Small intestine (tissue), 7 donors: ENCODE measurements around the gene OSBP2. TPM values are rescaled to one million over a fixed set of nuclear protein-coding genes. Genes with fewer than 3 reads are reported as not detected.

Source experiments
- DNase-seq, 2 donors: peaks; one replicate each; pipeline versions ENCODE4 v3.0.0 to v3.0.0-alpha.2; 2013
- FAIRE-seq: peaks from 2 replicates; lab custom pipeline; 2012; peaks lifted over from hg19 to GRCh38; lab: Jason Lieb, UNC
- H3K27ac ChIP-seq, 3 donors: one replicate each; pipeline ENCODE4 v1.5.1; 2013; ENCODE audit warnings: low read length in 2 of 3, mild to moderate bottlenecking in 2 of 3, control low read depth in 1 of 3, inconsistent platforms in 1 of 3, low read depth in 1 of 3, moderate library complexity in 1 of 3
- H3K27me3 ChIP-seq, 3 donors: one replicate each; pipeline ENCODE4 v1.6.1; 2013; ENCODE audit warnings: low read length in 3 of 3, inconsistent platforms in 1 of 3; ENCODE audit not compliant: control insufficient read depth in 3 of 3, insufficient read depth in 3 of 3
- H3K36me3 ChIP-seq, 3 donors: one replicate each; pipeline ENCODE4 v1.6.1; 2013; ENCODE audit warnings: low read length in 3 of 3, inconsistent platforms in 1 of 3, low read depth in 1 of 3, mild to moderate bottlenecking in 1 of 3, moderate library complexity in 1 of 3; ENCODE audit not compliant: control insufficient read depth in 3 of 3, insufficient read depth in 2 of 3
- H3K4me1 ChIP-seq, 3 donors: one replicate each; pipeline ENCODE4 v1.6.1; 2013; ENCODE audit warnings: low read length in 2 of 3, inconsistent platforms in 1 of 3, low read depth in 1 of 3, mild to moderate bottlenecking in 1 of 3, moderate library complexity in 1 of 3; ENCODE audit not compliant: control insufficient read depth in 3 of 3, insufficient read depth in 2 of 3
- H3K4me3 ChIP-seq, 3 donors: one replicate each; pipeline ENCODE4 v1.5.1; 2013; ENCODE audit warnings: low read length in 3 of 3, control low read depth in 1 of 3, inconsistent platforms in 1 of 3, low read depth in 1 of 3, mild to moderate bottlenecking in 1 of 3, moderate library complexity in 1 of 3
- H3K9me3 ChIP-seq, 2 donors: one replicate each; pipeline ENCODE4 v1.6.1; 2013; ENCODE audit warnings: low read depth in 1 of 2, low read length in 1 of 2; ENCODE audit not compliant: control insufficient read depth in 2 of 2, insufficient read depth in 1 of 2
- WGBS, 3 donors: extraction: QIAGEN DNeasy Blood & Tissue Kit; methylation state at CpG; one replicate each; pipeline ENCODE4 v1.1.7; 2013; 5-methylcytosine and 5-hydroxymethylcytosine counted together
- polyA plus RNA-seq, 4 donors: library from polyadenylated mRNA; stranded (reverse) in 3 of 4; unstranded in 1 of 4; fragments of 200-250 nt in 3 of 4; fragments of 120-200 nt in 1 of 4; gene quantifications; one replicate each; pipeline versions ENCODE4 v1.2.1 to v1.2.3, GENCODE V29; 2013
- donor health status: healthy with polysubstance abuse.
- donor health status: control.
- donor health status: control.
- donor health status: Bipolar disorder and iron deficiency.
- donor health status: healthy.

The OSBP2 gene
- polyA plus RNA-seq, 4 donors = 1.3 to 99.3 (median 1.8) TPM

DNA sequence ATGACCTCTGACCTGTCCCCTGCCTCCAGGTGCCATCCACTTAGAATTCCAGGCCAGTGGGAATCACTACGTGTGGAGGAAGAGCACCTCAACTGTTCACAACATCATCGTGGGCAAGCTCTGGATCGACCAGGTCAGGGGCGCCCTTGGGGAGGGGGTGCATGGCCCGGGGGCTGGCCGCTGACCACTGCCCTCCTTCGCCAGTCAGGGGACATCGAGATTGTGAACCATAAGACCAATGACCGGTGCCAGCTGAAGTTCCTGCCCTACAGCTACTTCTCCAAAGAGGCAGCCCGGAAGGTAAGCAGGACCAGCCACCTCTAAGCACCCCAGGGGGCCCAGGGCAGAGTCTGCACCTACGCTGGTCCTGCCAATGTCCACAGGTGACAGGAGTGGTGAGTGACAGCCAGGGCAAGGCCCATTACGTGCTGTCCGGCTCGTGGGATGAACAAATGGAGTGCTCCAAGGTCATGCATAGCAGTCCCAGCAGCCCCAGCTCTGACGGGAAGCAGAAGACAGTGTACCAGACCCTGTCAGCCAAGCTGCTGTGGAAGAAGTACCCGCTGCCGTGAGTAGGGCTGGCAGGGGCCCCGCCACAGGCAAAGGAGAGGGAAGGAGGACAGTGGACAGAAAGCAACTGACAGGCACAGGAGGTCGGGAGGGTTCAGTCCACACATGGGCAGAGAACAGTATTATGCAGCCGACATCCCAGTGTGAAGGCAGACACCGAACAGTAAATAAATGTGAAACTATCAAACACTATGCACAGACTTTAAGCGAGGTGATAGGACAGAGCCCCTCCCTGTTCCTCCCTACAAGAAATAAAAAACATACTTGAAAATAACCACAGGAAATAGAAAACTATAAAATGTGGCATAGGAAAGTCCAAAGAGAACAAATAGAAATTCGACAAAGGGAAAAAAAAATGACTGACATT lies 199.0 kb downstream of the OSBP2 start:
- no peaks in the 10 kb centered on the region for H3K27me3 ChIP-seq
- H3K4me3 ChIP-seq = no peak overlapping the region
- DNase-seq (no peak), FAIRE-seq (no peak)
- H3K27ac ChIP-seq = no peak overlapping the region
- peaks cover 0 to 7% of the 10 kb centered on the region in 2 donors for H3K9me3 ChIP-seq
- peaks cover 0 to 20% (median 0%) of the 10 kb centered on the region in 3 donors for H3K4me1 ChIP-seq
- H3K36me3 ChIP-seq = peaks cover 0 to 78% (median 3%) of the 10 kb centered on the region in 3 donors
- WGBS, 3 donors = 80 to 87% (median 82%) methylated on average over 23 of the region's 23 CpGs

DNA sequence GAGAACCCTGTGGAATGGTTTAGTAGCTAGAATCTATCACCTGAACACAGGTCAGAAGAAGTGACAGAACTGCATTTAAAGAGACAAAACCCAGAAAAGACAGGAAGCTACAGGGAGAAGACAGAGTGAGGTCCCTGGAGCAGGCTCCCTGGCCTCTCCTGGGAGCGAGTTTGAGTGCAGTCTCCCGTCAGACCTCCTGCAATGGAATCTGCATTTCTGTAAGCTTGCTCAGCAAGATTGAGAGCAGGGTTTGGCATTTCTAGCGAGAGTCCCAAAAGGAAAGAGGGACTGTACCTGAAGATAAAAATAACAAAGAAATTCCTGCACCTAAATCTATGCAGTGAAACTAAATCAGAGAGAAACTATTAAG lies 199.7 kb downstream of the OSBP2 start:
- FAIRE-seq (no peak), DNase-seq (no peak)
- Histone ChIP-seq H3K9me3 (peaks cover 0 to 11% of the 10 kb centered on the region in 2 donors), H3K36me3 (peaks cover 0 to 75% (median 3%) of the 10 kb centered on the region in 3 donors), H3K4me1 (peaks cover 0 to 16% (median 0%) of the 10 kb centered on the region in 3 donors), H3K4me3 (no peak overlapping the region), H3K27me3 (no peaks in the 10 kb centered on the region), H3K27ac (no peak overlapping the region)
- WGBS, 3 donors = 72 to 95% (median 95%) methylated on average over 3 of the region's 3 CpGs

- 74 to 84% (median 79%) methylated on average over 16 of the region's 16 CpGs for WGBS, 3 donors
- no peak for FAIRE-seq
- H3K36me3 ChIP-seq = peaks cover 0 to 62% (median 0%) of the 10 kb centered on the region in 3 donors
Measured at GRCh38 chr22:30902496-30903357, 208.1 kb downstream of the OSBP2 start.

GRCh38 chr22:30903876-30904460 lies 209.3 kb downstream of the OSBP2 start:
- no peaks in the 10 kb centered on the region for H3K27me3 ChIP-seq
- WGBS, 3 donors = 95 to 96% (median 96%) methylated on average over 6 of the region's 6 CpGs
- H3K4me3 ChIP-seq = no peak overlapping the region
- H3K27ac ChIP-seq = no peak overlapping the region
- H3K9me3 ChIP-seq = peaks cover 0 to 6% of the 10 kb centered on the region in 2 donors
- DNase-seq = no peak
- peaks cover 0 to 64% (median 2%) of the 10 kb centered on the region in 3 donors for H3K36me3 ChIP-seq
- H3K4me1 ChIP-seq = no peaks in the 10 kb centered on the region
- FAIRE-seq = no peak

More at GRCh38 chr22:30902496-30903357, 208.1 kb downstream of the OSBP2 start:
- Histone ChIP-seq H3K4me3 (no peak overlapping the region), H3K27me3 (no peaks in the 10 kb centered on the region), H3K4me1 (no peaks in the 10 kb centered on the region), H3K9me3 (peaks cover 0 to 14% of the 10 kb centered on the region in 2 donors), H3K27ac (no peak overlapping the region)
- no peak for DNase-seq

- FAIRE-seq = no peak
Measured at GRCh38 chr22:30905696-30906341, 211.1 kb downstream of the OSBP2 start.

DNA sequence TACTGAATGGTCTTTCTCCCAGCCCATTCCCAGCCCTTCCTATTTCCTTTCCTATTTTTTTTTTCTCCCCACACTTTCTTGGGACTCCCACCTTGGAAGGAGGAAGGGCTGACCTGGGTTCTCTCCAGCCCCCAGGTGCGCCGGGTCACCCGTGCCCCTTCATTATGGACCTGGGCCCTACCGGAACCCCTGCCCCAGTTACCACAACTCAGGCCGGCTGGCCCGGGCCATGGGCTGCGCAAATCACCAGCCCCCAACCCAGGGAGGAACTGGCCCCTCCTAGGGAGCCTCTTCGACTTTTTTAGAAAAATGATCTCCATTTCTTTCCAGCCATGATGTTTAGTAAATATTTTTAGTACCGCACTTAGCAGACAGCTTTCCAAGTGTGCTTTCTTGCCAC lies 211.7 kb downstream of the OSBP2 start:
- no peak for FAIRE-seq
- no peak overlapping the region for H3K4me3 ChIP-seq
- peaks cover 0 to 3% of the 10 kb centered on the region in 2 donors for H3K9me3 ChIP-seq
- WGBS, 3 donors = 91 to 97% (median 95%) methylated on average over 9 of the region's 9 CpGs
- no peak for DNase-seq
- H3K27me3 ChIP-seq = no peaks in the 10 kb centered on the region
- no peak overlapping the region for H3K27ac ChIP-seq
- H3K4me1 ChIP-seq = no peaks in the 10 kb centered on the region
- H3K36me3 ChIP-seq = peaks cover 0 to 64% (median 2%) of the 10 kb centered on the region in 3 donors

More at GRCh38 chr22:30905696-30906341, 211.1 kb downstream of the OSBP2 start:
- H3K36me3 ChIP-seq = peaks cover 0 to 66% (median 2%) of the 10 kb centered on the region in 3 donors
- DNase-seq = no peak
- peaks cover 0 to 3% of the 10 kb centered on the region in 2 donors for H3K9me3 ChIP-seq
- H3K4me1 ChIP-seq = no peaks in the 10 kb centered on the region
- no peaks in the 10 kb centered on the region for H3K27me3 ChIP-seq
- no peak overlapping the region for H3K4me3 ChIP-seq
- H3K27ac ChIP-seq = no peak overlapping the region
- 96 to 98% (median 97%) methylated on average over 37 to 49 of the region's 49 CpGs for WGBS, 3 donors

GRCh38 chr22:30906946-30907345 lies 212.3 kb downstream of the OSBP2 start:
- DNase-seq (no peak), FAIRE-seq (no peak)
- WGBS, 3 donors = 86 to 100% (median 97%) methylated on average over 1 of the region's 1 CpG
- Histone ChIP-seq H3K36me3 (peaks cover 0 to 60% (median 2%) of the 10 kb centered on the region in 3 donors), H3K27ac (no peak overlapping the region), H3K4me3 (no peak overlapping the region), H3K27me3 (no peaks in the 10 kb centered on the region), H3K4me1 (no peaks in the 10 kb centered on the region), H3K9me3 (peaks cover 0 to 3% of the 10 kb centered on the region in 2 donors)
